Trophoblast cell (in vitro differentiated cells and primary cell): ENCODE results near the gene PARVB.

Experiments
- DNase-seq, 2 donors: peaks; one replicate each; pipeline ENCODE4 v3.0.0-alpha.2; 2016
- H2AFZ ChIP-seq: 2 replicates; pipeline ENCODE4 v1.6.1; 2013; ENCODE audit warnings: low read length, moderate library complexity, mild to moderate bottlenecking; ENCODE audit not compliant: insufficient read depth, poor library complexity
- H2AK5ac ChIP-seq: 2 replicates; pipeline ENCODE4 v1.6.1; 2013; ENCODE audit warnings: mild to moderate bottlenecking, low read length
- H2BK120ac ChIP-seq: 2 replicates; pipeline ENCODE4 v1.6.1; 2013; ENCODE audit warnings: low read length, mild to moderate bottlenecking, moderate library complexity; ENCODE audit not compliant: insufficient read depth, poor library complexity
- H2BK12ac ChIP-seq: 2 replicates; pipeline ENCODE4 v1.6.1; 2013; ENCODE audit warnings: mild to moderate bottlenecking, low read length, moderate library complexity
- H2BK5ac ChIP-seq: 2 replicates; pipeline ENCODE4 v1.6.1; 2013; ENCODE audit warnings: low read length, low read depth, moderate library complexity, mild to moderate bottlenecking; ENCODE audit not compliant: poor library complexity
- H3K14ac ChIP-seq: 2 replicates; pipeline ENCODE4 v1.6.1; 2013; ENCODE audit warnings: mild to moderate bottlenecking, low read length
- H3K18ac ChIP-seq: 2 replicates; pipeline ENCODE4 v1.6.1; 2013; ENCODE audit warnings: mild to moderate bottlenecking, low read length
- H3K23ac ChIP-seq: 2 replicates; pipeline ENCODE4 v1.6.1; 2013; ENCODE audit warnings: low read length
- H3K27ac ChIP-seq: 2 replicates; pipeline ENCODE4 v1.5.1; 2013; ENCODE audit warnings: low read depth, mild to moderate bottlenecking, inconsistent platforms, low read length, moderate library complexity
- H3K27me3 ChIP-seq: 2 replicates; pipeline ENCODE4 v1.6.1; 2013; ENCODE audit warnings: inconsistent platforms, mild to moderate bottlenecking, low read length, moderate library complexity; ENCODE audit not compliant: insufficient read depth
- H3K36me3 ChIP-seq, 2 experiments: 1 replicate in 1 of 2; 2 replicates in 1 of 2; pipeline ENCODE4 v1.6.1; 2013; ENCODE audit warnings: low read length in 2 of 2, mild to moderate bottlenecking in 2 of 2, moderate library complexity in 1 of 2; ENCODE audit not compliant: insufficient read depth in 2 of 2, control insufficient read depth in 1 of 2
- H3K4ac ChIP-seq: 2 replicates; pipeline ENCODE4 v1.6.1; 2013; ENCODE audit warnings: low read depth, mild to moderate bottlenecking, low read length, moderate library complexity
- H3K4me1 ChIP-seq, 2 experiments: 1 replicate in 1 of 2; 2 replicates in 1 of 2; pipeline ENCODE4 v1.6.1; 2013; ENCODE audit warnings: low read length in 2 of 2, mild to moderate bottlenecking in 2 of 2, moderate library complexity in 1 of 2; ENCODE audit not compliant: insufficient read depth in 2 of 2, control insufficient read depth in 1 of 2
- H3K4me2 ChIP-seq: 2 replicates; pipeline ENCODE4 v1.6.1; 2013; ENCODE audit warnings: inconsistent platforms, mild to moderate bottlenecking, low read length, moderate library complexity
- H3K4me3 ChIP-seq: 2 replicates; pipeline ENCODE4 v1.5.1; 2013; ENCODE audit warnings: mild to moderate bottlenecking, low read depth, low read length, inconsistent platforms
- H3K79me1 ChIP-seq: one replicate; pipeline ENCODE4 v1.6.1; 2013; ENCODE audit warnings: low read length
- H3K79me2 ChIP-seq: 2 replicates; pipeline ENCODE4 v1.6.1; 2013; ENCODE audit warnings: low read length, mild to moderate bottlenecking; ENCODE audit not compliant: control insufficient read depth, insufficient read depth, poor library complexity
- H3K9ac ChIP-seq: 2 replicates; pipeline ENCODE4 v1.6.1; 2013; ENCODE audit warnings: mild to moderate bottlenecking, low read length
- H3K9me3 ChIP-seq: 2 replicates; pipeline ENCODE4 v1.6.1; 2013; ENCODE audit warnings: low read depth, mild to moderate bottlenecking, control low read depth, inconsistent platforms, low read length; ENCODE audit not compliant: insufficient read depth
- H4K12ac ChIP-seq: 2 replicates; pipeline ENCODE4 v1.6.1; 2013; ENCODE audit warnings: low read depth, mild to moderate bottlenecking, low read length, moderate library complexity
- H4K8ac ChIP-seq: 2 replicates; pipeline ENCODE4 v1.6.1; 2013; ENCODE audit warnings: low read depth, mild to moderate bottlenecking, low read length, moderate library complexity
- H4K91ac ChIP-seq: one replicate; pipeline ENCODE4 v1.6.1; 2013; ENCODE audit warnings: low read depth, mild to moderate bottlenecking, low read length, moderate library complexity
- WGBS: extraction: QIAGEN DNeasy Blood & Tissue Kit; methylation state at CpG from one replicate; pipeline ENCODE4 v1.1.7; 2013; ENCODE audit warnings: missing lambda C conversion rate; ENCODE audit not compliant: insufficient read length, insufficient coverage; ENCODE audit errors: extremely low coverage; 5-methylcytosine and 5-hydroxymethylcytosine counted together

Gene PARVB

DNA sequence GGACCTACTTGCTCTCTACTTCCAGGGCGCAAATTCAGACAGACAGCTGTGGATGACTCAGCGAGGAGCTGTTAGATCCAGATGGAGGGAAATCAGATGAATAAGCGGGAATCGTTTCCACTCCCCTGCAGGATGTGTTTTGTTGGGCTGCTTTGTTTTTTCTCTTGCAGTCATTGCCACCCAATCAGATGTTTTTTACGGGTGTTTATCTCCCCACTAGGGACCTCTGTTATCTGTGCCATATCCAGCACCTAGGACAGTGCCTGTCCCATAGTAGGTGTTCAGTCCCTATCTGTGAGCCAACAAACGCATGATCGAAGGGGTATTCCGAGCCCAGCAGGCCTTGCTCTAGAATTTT lies 105.5 kb downstream of the PARVB start:
- H2BK12ac ChIP-seq, result no peak overlapping the region
- H3K23ac ChIP-seq, result no peak overlapping the region
- no peaks in the 10 kb centered on the region for H3K36me3 ChIP-seq
- no peak overlapping the region for H4K91ac ChIP-seq
- no peak overlapping the region for H3K27ac ChIP-seq
- no peak overlapping the region for H3K9ac ChIP-seq
- no peak overlapping the region for H2BK5ac ChIP-seq
- H4K8ac ChIP-seq, result no peak overlapping the region
- H2AK5ac ChIP-seq, result no peak overlapping the region
- no peak overlapping the region for H3K18ac ChIP-seq
- no peak for DNase-seq
- no peak overlapping the region for H3K14ac ChIP-seq
- no peaks in the 10 kb centered on the region for H3K79me2 ChIP-seq
- H3K9me3 ChIP-seq, result peaks cover 13% of the 10 kb centered on the region
- no peak overlapping the region for H2BK120ac ChIP-seq
- no peak overlapping the region for H3K4ac ChIP-seq
- no peak overlapping the region for H3K4me3 ChIP-seq
- no peaks in the 10 kb centered on the region for H3K27me3 ChIP-seq
- WGBS, result no CpG with 5 or more reads among the region's 8 CpGs
- H3K79me1 ChIP-seq, result no peaks in the 10 kb centered on the region
- H3K4me1 ChIP-seq, result no peaks in the 10 kb centered on the region
- no peak overlapping the region for H2AFZ ChIP-seq
- no peak overlapping the region for H3K4me2 ChIP-seq
- no peak overlapping the region for H4K12ac ChIP-seq

DNA sequence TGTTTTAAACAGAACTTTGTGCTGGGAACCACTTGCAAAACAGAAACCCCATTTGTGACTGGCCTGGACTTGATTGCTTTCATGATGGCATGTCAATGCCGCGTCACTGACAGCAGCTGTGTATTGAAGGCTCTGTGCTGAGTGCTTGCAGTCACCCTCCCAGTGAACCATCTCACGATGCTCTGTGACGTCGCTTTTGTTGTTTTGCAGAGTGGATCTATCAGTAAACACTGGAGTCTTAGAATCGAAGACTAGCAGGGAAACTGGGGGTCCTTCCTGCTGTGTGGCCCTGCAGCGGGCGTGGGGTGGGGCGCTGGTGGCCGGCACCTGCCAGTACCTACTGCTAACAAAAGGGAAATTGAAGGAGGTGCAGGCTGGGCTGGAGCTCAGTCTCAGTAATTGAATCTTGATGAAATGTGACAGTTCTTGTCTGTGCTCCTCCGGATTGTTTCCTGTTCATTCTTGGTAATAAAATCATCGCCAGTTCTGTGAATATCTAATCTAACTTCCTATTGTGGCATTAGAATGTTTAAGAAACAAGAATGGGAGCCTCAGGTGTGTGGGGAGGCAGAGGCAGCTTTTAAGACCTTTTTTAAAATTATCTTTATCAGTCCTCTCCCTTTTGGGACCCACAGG lies 106.1 kb downstream of the PARVB start:
- no peak overlapping the region for H2AFZ ChIP-seq
- H3K9me3 ChIP-seq, result peaks cover 13% of the 10 kb centered on the region

DNA sequence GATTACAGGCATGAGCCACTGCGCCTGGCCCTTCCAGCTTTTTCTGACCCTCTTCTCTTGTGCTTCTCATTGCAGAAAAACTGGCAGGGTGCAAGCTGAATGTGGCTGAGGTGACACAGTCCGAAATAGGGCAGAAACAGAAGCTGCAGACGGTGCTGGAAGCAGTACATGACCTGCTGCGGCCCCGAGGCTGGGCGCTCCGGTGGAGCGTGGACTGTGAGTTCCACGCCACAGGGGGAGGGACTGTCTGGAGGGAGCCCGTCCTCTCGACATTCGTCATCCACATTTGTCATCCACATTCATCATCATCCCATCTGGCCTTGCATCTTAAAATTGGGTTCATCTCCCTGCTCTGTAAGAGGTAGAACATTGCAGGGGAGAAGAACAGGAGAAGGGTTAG lies 107.3 kb downstream of the PARVB start:
- Histone ChIP-seq H3K4me2 (no peak overlapping the region), H4K8ac (no peak overlapping the region), H3K36me3 (no peaks in the 10 kb centered on the region), H3K27me3 (no peaks in the 10 kb centered on the region), H3K9me3 (peaks cover 12% of the 10 kb centered on the region), H3K4ac (no peak overlapping the region), H3K27ac (no peak overlapping the region), H2BK5ac (no peak overlapping the region), H3K23ac (no peak overlapping the region), H3K14ac (no peak overlapping the region), H2BK12ac (no peak overlapping the region), H3K79me1 (no peaks in the 10 kb centered on the region), H2BK120ac (no peak overlapping the region), H3K79me2 (no peaks in the 10 kb centered on the region), H4K12ac (no peak overlapping the region), H3K4me3 (no peak overlapping the region), H2AK5ac (no peak overlapping the region), H4K91ac (no peak overlapping the region), H3K9ac (no peak overlapping the region), H3K4me1 (no peaks in the 10 kb centered on the region), H2AFZ (no peak overlapping the region), H3K18ac (no peak overlapping the region)
- no peak for DNase-seq
- WGBS, result no CpG with 5 or more reads among the region's 12 CpGs

More for the DNA sequence above, 106.1 kb downstream of the PARVB start:
- no peak for DNase-seq
- no peaks in the 10 kb centered on the region for H3K79me1 ChIP-seq
- H3K23ac ChIP-seq, result no peak overlapping the region
- no peak overlapping the region for H2BK120ac ChIP-seq
- no peaks in the 10 kb centered on the region for H3K36me3 ChIP-seq
- no peak overlapping the region for H3K4ac ChIP-seq
- H4K12ac ChIP-seq, result no peak overlapping the region
- no peak overlapping the region for H3K4me2 ChIP-seq
- H4K8ac ChIP-seq, result no peak overlapping the region
- H2AK5ac ChIP-seq, result no peak overlapping the region
- H3K79me2 ChIP-seq, result no peaks in the 10 kb centered on the region
- WGBS, result no CpG with 5 or more reads among the region's 12 CpGs
- no peak overlapping the region for H3K14ac ChIP-seq
- no peak overlapping the region for H2BK5ac ChIP-seq
- no peak overlapping the region for H3K4me3 ChIP-seq
- no peak overlapping the region for H3K27ac ChIP-seq
- no peak overlapping the region for H3K18ac ChIP-seq
- no peak overlapping the region for H2BK12ac ChIP-seq
- H4K91ac ChIP-seq, result no peak overlapping the region
- H3K9ac ChIP-seq, result peak overlapping the region; percentile 27
- H3K27me3 ChIP-seq, result no peaks in the 10 kb centered on the region
- no peaks in the 10 kb centered on the region for H3K4me1 ChIP-seq

DNA sequence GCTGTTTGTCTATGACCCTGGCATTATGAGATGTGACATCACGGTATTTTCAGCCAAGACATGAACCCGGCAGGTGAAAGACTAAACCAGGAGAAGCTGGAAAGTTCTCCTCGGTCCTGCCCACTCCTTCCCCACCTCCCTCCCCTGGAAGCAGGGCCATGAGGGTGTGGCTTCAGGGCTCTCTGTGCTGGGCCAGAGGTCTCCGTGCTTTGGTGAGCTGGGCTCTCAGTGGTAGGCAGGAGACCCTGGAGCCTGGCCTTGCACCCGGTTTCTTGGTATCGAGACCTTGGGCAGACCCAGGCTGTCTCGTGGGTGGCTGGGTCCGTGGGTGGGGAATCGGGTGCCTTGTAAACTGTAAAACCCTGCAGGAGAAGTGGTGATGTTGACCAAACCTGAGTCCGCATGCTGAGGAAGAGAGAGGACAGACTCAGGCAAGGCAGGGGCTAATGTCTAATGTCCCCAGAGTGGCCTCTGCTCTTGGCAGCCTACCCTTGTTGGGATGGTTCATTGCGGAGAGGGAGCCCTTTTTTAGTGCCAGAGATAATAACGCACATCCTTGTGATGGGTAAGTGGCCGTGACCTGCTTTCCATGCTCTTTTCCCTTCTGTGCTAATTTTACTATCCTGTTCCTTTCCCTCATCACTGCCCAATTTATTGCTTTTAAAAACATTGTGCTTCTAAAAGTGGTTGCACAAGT lies 108.0 kb downstream of the PARVB start:
- Histone ChIP-seq H3K4me3 (peak overlapping the region; percentile 6), H2AK5ac (no peak overlapping the region), H3K9me3 (peaks cover 10% of the 10 kb centered on the region), H3K4ac (no peak overlapping the region), H2BK12ac (no peak overlapping the region), H2BK5ac (no peak overlapping the region), H3K4me1 (no peaks in the 10 kb centered on the region), H3K36me3 (no peaks in the 10 kb centered on the region), H3K27me3 (no peaks in the 10 kb centered on the region), H4K91ac (no peak overlapping the region), H3K9ac (no peak overlapping the region), H4K8ac (no peak overlapping the region), H3K18ac (no peak overlapping the region), H3K79me2 (no peaks in the 10 kb centered on the region), H2AFZ (no peak overlapping the region), H3K79me1 (no peaks in the 10 kb centered on the region), H4K12ac (no peak overlapping the region), H3K14ac (no peak overlapping the region), H3K27ac (no peak overlapping the region), H3K23ac (no peak overlapping the region), H2BK120ac (no peak overlapping the region), H3K4me2 (no peak overlapping the region)
- DNase-seq, result no peak
- WGBS, result no CpG with 5 or more reads among the region's 13 CpGs
